Hepatocyte (in vitro differentiated cells): ENCODE measurements around the gene SNX25. TPM values are rescaled to one million over a fixed set of nuclear protein-coding genes. Genes with fewer than 3 reads are reported as not detected.
"Not testable (repeated sequence)": the region's sequence is repeated elsewhere in the genome, so short reads cannot be mapped to it uniquely, and the experiment has no call there.

Experiments
- DNase-seq: peaks from one replicate; pipeline ENCODE4 v3.0.0-alpha.2; 2016; ENCODE audit warnings: low spot score
- H2AFZ ChIP-seq: fragments of 200-600 bp; sonication (generic); 2 replicates; pipeline ENCODE4 v1.6.0; 2016; ENCODE audit warnings: antibody characterized with exemption, mild to moderate bottlenecking
- H3K27ac ChIP-seq: fragments of 200-600 bp; sonication (generic); 2 replicates; pipeline ENCODE4 v1.5.1; 2016; ENCODE audit warnings: mild to moderate bottlenecking
- H3K27me3 ChIP-seq: fragments of 200-600 bp; sonication (generic); 2 replicates; pipeline ENCODE4 v1.6.1; 2016
- H3K36me3 ChIP-seq: fragments of 200-600 bp; sonication (generic); replicated peaks from 2 replicates; pipeline ENCODE4 v1.5.1; 2016; ENCODE audit warnings: low read depth; ENCODE audit not compliant: insufficient read depth
- H3K4me1 ChIP-seq: fragments of 200-600 bp; sonication (generic); 2 replicates; pipeline ENCODE4 v1.5.1; 2016; ENCODE audit warnings: mild to moderate bottlenecking, moderate library complexity; ENCODE audit not compliant: insufficient read depth
- H3K4me2 ChIP-seq: fragments of 200-600 bp; sonication (generic); 2 replicates; pipeline ENCODE4 v1.6.0; 2016
- H3K4me3 ChIP-seq: fragments of 200-600 bp; sonication (generic); 2 replicates; pipeline ENCODE4 v1.5.1; 2016; ENCODE audit warnings: mild to moderate bottlenecking
- H3K79me2 ChIP-seq: fragments of 200-600 bp; sonication (generic); 2 replicates; pipeline ENCODE4 v1.6.0; 2017; ENCODE audit warnings: mild to moderate bottlenecking
- H3K9me2 ChIP-seq: fragments of 200-600 bp; sonication (generic); replicated peaks from 2 replicates; pipeline ENCODE4 v1.6.0; 2017; ENCODE audit warnings: mild to moderate bottlenecking; ENCODE audit not compliant: insufficient read depth
- H3K9me3 ChIP-seq: fragments of 200-600 bp; sonication (generic); 2 replicates; pipeline ENCODE4 v1.5.1; 2016; ENCODE audit warnings: low read depth, mild to moderate bottlenecking
- H4K20me1 ChIP-seq: fragments of 200-600 bp; sonication (generic); 2 replicates; pipeline ENCODE4 v1.6.0; 2016; ENCODE audit warnings: mild to moderate bottlenecking; ENCODE audit not compliant: insufficient read depth, poor library complexity, severe bottlenecking
- CTCF ChIP-seq: fragments of 200-600 bp; sonication (generic); IDR thresholded peaks from 2 replicates; pipeline ENCODE4 v1.5.1; 2016; ENCODE audit warnings: antibody characterized with exemption, mild to moderate bottlenecking; ENCODE audit not compliant: poor library complexity
- EZH2 ChIP-seq: fragments of 200-600 bp; sonication (generic); IDR thresholded peaks from 2 replicates; pipeline ENCODE4 v1.6.1; 2016; ENCODE audit warnings: antibody characterized with exemption, mild to moderate bottlenecking, borderline replicate concordance
- EZH2phosphoT487 ChIP-seq: fragments of 200-600 bp; sonication (generic); IDR thresholded peaks from one replicate; pipeline ENCODE4 v1.6.1; 2018; ENCODE audit warnings: antibody characterized with exemption, mild to moderate bottlenecking, low read depth, moderate library complexity; ENCODE audit not compliant: unreplicated experiment, severe bottlenecking
- WGBS: methylation state at CpG from one replicate; pipeline ENCODE4 v1.1.6; 2016; ENCODE audit warnings: low lambda C conversion rate; ENCODE audit errors: missing lambda C conversion rate; 5-methylcytosine and 5-hydroxymethylcytosine counted together
- polyA plus RNA-seq: library from polyadenylated mRNA; unstranded; fragments of >200 nt; fragmentation: Nextera tagmentation; extraction: Ambion mirVana; gene quantifications from 2 replicates; pipeline ENCODE4 v1.2.1, GENCODE V29; 2016
- total RNA-seq: library from RNA; depleted of rRNA; stranded (reverse); fragments of >200 nt; gene quantifications from 2 replicates; pipeline ENCODE4 v1.2.3, GENCODE V29; 2014

The SNX25 gene
- total and polyA plus RNA-seq, 2 experiments from 2014 or later = 16.5 to 20.3 TPM

GRCh38 chr4:185325721-185326120 lies 116.3 kb downstream of the SNX25 start:
- not testable (repeated sequence) for H3K4me3 ChIP-seq, H3K27me3 ChIP-seq, H3K9me3 ChIP-seq, H2AFZ ChIP-seq, H3K27ac ChIP-seq, DNase-seq, H4K20me1 ChIP-seq, H3K9me2 ChIP-seq, H3K36me3 ChIP-seq, H3K4me1 ChIP-seq, H3K79me2 ChIP-seq, H3K4me2 ChIP-seq
- 54% methylated on average over 1 of the region's 1 CpG for WGBS

- H3K4me1 ChIP-seq = peaks cover 4% of the 10 kb centered on the region
- H3K9me2 ChIP-seq = no peaks in the 10 kb centered on the region
- H4K20me1 ChIP-seq = no peaks in the 10 kb centered on the region
- no peaks in the 10 kb centered on the region for H3K36me3 ChIP-seq
- H3K27me3 ChIP-seq = no peaks in the 10 kb centered on the region
- H3K9me3 ChIP-seq = no peaks in the 10 kb centered on the region
- no peak for TF ChIP-seq CTCF
- no peak for TF ChIP-seq EZH2
- TF ChIP-seq EZH2phosphoT487 = no peak
- no peak overlapping the region for H3K27ac ChIP-seq
- H3K79me2 ChIP-seq = no peaks in the 10 kb centered on the region
- 97% methylated on average over 7 of the region's 7 CpGs for WGBS
- H3K4me2 ChIP-seq = no peak overlapping the region
- DNase-seq = no peak
- no peak overlapping the region for H3K4me3 ChIP-seq
- no peak overlapping the region for H2AFZ ChIP-seq
These were observed 119.2 kb downstream of the SNX25 start for GRCh38 chr4:185328586-185328985.

GRCh38 chr4:185329879-185330510 lies 120.6 kb downstream of the SNX25 start:
- DNase-seq, H3K4me2 ChIP-seq, H3K79me2 ChIP-seq, H3K9me3 ChIP-seq, H4K20me1 ChIP-seq, H3K9me2 ChIP-seq, H3K4me1 ChIP-seq, H3K27ac ChIP-seq, H2AFZ ChIP-seq, H3K27me3 ChIP-seq, H3K36me3 ChIP-seq, H3K4me3 ChIP-seq: not testable (repeated sequence)
- WGBS = 100% methylated on average over 2 of the region's 2 CpGs

- Histone ChIP-seq H3K4me2 (no peak overlapping the region), H3K4me3 (no peak overlapping the region), H3K36me3 (no peaks in the 10 kb centered on the region), H3K27ac (no peak overlapping the region), H3K79me2 (no peaks in the 10 kb centered on the region), H2AFZ (no peak overlapping the region), H3K9me2 (no peaks in the 10 kb centered on the region), H4K20me1 (no peaks in the 10 kb centered on the region), H3K27me3 (no peaks in the 10 kb centered on the region), H3K4me1 (no peaks in the 10 kb centered on the region), H3K9me3 (no peaks in the 10 kb centered on the region)
- TF ChIP-seq EZH2phosphoT487 (no peak), EZH2 (no peak), CTCF (no peak)
- no peak for DNase-seq
- WGBS = 86% methylated on average over 3 of the region's 3 CpGs
These were observed 123.4 kb downstream of the SNX25 start for GRCh38 chr4:185332575-185333464.
